HG03025 (cell line): Measurements from ENCODE around the gene ECI2.

ENCODE experiments used
- ATAC-seq: cut with Tn5 transposase; IDR thresholded peaks from one replicate; pipeline ENCODE4 v1.9.1; 2021; ENCODE audit warnings: mild to moderate bottlenecking, moderate library complexity; ENCODE audit not compliant: unreplicated experiment, low FRiP score

The ECI2 gene

GRCh38 chr6:4134841-4135664 lies at the start of gene ECI2:
TSS of gene ECI2 (minus strand) at chr6:4135575. CDS start at chr6:4135560, 15 bp downstream.
- ATAC-seq: peak; percentile 53

GRCh38 chr6:4180652-4181255 lies 45.4 kb upstream of the ECI2 start:
- no peak for ATAC-seq

- no peak for ATAC-seq
Observed at GRCh38 chr6:4179960-4180651, 44.7 kb upstream of the ECI2 start.

- no peak for ATAC-seq
Observed at GRCh38 chr6:4178737-4179333, 43.5 kb upstream of the ECI2 start.

- no peak for ATAC-seq
Observed at GRCh38 chr6:4176907-4177306, 41.5 kb upstream of the ECI2 start.

- no peak for ATAC-seq
Observed at GRCh38 chr6:4174042-4174441, 38.7 kb upstream of the ECI2 start.

- ATAC-seq: no peak
Observed at GRCh38 chr6:4172368-4172767, 37.0 kb upstream of the ECI2 start.

GRCh38 chr6:4170297-4170696 lies 34.9 kb upstream of the ECI2 start:
- ATAC-seq: no peak

- no peak for ATAC-seq
Observed at GRCh38 chr6:4169028-4169789, 33.8 kb upstream of the ECI2 start.

- no peak for ATAC-seq
Observed at GRCh38 chr6:4167833-4168232, 32.5 kb upstream of the ECI2 start.

- ATAC-seq: no peak
Observed at GRCh38 chr6:4167123-4167522, 31.7 kb upstream of the ECI2 start.

- ATAC-seq: no peak
Observed at GRCh38 chr6:4164456-4164855, 29.1 kb upstream of the ECI2 start.

- no peak for ATAC-seq
Observed at GRCh38 chr6:4164117-4164442, 28.7 kb upstream of the ECI2 start.

- ATAC-seq: no peak
Observed at GRCh38 chr6:4163408-4164116, 28.2 kb upstream of the ECI2 start.

- ATAC-seq: no peak
Observed at GRCh38 chr6:4162370-4162769, 27.0 kb upstream of the ECI2 start.

- ATAC-seq: no peak
Observed at GRCh38 chr6:4159491-4159890, 24.1 kb upstream of the ECI2 start.

GRCh38 chr6:4157506-4157905 lies 22.1 kb upstream of the ECI2 start:
- ATAC-seq: no peak

GRCh38 chr6:4155848-4156466 lies 20.6 kb upstream of the ECI2 start:
- no peak for ATAC-seq

GRCh38 chr6:4153514-4153985 lies 18.2 kb upstream of the ECI2 start:
- ATAC-seq: no peak
